Ovary (tissue), 3 donors: ENCODE results near the gene PCYT1A.

Experiments used
- CTCF ChIP-seq, 3 donors: fragments of 450-650 bp in 2 of 3; fragments of 200-600 bp in 1 of 3; IDR thresholded peaks; one replicate each; pipeline versions ENCODE4 v1.5.1 to v1.8.0; 2016 to 2022; ENCODE audit warnings: antibody characterized with exemption in 3 of 3, mild to moderate bottlenecking in 1 of 3
- POLR2A ChIP-seq: fragments of 450-650 bp; IDR thresholded peaks from one replicate; pipeline ENCODE4 v1.6.1; 2017; ENCODE audit warnings: antibody characterized with exemption, mild to moderate bottlenecking, moderate library complexity
- donor health status: DM: no; HTN: no; CAD: no.

DNA sequence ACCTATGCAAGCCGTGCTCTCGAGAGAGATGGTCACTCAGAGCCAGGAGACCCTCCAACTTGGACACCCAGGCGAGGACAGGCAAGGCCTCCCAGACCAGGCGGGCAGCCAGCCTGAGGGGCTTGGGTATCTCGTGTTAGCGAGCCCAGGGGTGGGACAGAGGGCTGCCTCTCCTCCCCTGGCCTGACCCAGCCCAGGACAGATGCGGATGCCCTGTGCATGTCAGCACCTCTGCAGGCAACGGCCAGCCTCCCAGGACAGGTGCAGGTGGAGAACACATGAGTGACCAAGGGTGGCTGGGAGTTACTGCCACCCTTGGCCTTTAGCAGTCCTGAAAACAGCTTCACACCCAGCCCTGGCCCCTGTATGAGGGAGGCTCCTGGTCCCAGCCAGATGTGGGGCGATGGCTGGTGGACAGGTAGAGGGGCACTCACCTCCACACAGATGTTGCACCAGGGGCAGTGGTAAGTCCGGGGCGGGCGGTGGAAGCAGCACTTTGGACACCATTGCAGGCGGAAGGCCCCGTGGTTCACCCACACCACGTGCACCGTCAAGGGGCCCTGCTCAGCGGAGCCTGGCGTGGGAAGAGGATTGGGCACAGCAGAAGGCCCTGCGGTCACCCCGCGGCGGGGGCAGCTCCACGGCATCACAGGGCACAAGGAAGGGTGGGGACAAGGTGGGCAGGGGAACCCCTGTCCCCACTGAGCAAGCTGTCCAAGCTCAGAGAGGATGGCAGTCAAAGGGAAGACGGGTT lies 78.4 kb downstream of the PCYT1A start:
- TF ChIP-seq CTCF (IDR thresholded peaks at IDR 0.05) (no peak), POLR2A (no peak)
